Measurements from ENCODE around the gene AHDC1.

DNA sequence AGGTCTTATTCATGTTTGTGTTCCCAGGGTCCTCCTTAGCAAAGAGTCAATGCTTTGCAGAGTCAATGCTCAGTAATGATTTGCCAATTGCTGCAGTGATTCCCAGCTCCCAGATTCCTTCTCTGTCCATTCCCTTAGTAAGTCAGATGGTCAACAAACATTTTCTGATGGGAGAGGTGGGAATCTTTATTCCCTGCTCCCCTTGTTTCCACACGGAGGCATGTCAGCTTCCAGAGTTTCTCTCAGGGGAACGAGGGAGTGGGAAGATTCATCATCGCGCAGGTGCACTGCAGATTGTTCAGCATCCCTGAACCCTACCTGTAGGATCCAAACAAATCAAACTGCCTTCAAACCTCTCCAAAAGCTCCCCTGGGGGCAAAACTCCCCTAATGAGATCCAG, 7.5 kb upstream of the AHDC1 start:
- TF ChIP-seq YY1 (IDR thresholded peaks at IDR 0.05; ENCODE audit: insufficient read depth, insufficient replicate concordance, low read depth, low read length) (no peak), POLR2A (IDR thresholded peaks at IDR 0.05; ENCODE audit: insufficient read depth in 1 of 2, low read depth in 2 of 2, low read length in 2 of 2) (no peak), ZNF282 (IDR thresholded peaks at IDR 0.05; ENCODE audit: partially characterized antibody) (no peak), KDM5A (IDR thresholded peaks at IDR 0.05; ENCODE audit: borderline replicate concordance, low read length) (no peak)
- TF ChIP-seq, protein P1, sequence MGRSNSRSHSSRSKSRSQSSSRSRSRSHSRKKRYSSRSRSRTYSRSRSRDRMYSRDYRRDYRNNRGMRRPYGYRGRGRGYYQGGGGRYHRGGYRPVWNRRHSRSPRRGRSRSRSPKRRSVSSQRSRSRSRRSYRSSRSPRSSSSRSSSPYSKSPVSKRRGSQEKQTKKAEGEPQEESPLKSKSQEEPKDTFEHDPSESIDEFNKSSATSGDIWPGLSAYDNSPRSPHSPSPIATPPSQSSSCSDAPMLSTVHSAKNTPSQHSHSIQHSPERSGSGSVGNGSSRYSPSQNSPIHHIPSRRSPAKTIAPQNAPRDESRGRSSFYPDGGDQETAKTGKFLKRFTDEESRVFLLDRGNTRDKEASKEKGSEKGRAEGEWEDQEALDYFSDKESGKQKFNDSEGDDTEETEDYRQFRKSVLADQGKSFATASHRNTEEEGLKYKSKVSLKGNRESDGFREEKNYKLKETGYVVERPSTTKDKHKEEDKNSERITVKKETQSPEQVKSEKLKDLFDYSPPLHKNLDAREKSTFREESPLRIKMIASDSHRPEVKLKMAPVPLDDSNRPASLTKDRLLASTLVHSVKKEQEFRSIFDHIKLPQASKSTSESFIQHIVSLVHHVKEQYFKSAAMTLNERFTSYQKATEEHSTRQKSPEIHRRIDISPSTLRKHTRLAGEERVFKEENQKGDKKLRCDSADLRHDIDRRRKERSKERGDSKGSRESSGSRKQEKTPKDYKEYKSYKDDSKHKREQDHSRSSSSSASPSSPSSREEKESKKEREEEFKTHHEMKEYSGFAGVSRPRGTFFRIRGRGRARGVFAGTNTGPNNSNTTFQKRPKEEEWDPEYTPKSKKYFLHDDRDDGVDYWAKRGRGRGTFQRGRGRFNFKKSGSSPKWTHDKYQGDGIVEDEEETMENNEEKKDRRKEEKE (IDR thresholded peaks at IDR 0.05) = no peak
- TF ChIP-seq, protein P2, sequence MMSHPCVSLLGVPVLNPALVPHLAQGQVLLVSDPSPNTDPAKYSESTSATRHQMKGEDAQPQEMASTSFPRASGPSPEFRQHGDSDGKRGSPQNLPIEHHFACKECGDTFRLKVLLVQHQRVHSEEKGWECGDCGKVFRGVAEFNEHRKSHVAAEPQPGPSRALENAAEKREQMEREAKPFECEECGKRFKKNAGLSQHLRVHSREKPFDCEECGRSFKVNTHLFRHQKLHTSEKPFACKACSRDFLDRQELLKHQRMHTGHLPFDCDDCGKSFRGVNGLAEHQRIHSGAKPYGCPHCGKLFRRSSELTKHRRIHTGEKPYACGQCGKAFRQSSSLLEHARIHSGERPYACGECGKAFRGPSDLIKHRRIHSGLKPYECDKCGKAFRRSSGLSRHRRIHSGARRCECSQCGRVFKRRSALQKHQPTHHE (CRISPR knock-in tag; IDR thresholded peaks at IDR 0.05; ENCODE audit: borderline replicate concordance) = no peak
- TF ChIP-seq, protein P3, sequence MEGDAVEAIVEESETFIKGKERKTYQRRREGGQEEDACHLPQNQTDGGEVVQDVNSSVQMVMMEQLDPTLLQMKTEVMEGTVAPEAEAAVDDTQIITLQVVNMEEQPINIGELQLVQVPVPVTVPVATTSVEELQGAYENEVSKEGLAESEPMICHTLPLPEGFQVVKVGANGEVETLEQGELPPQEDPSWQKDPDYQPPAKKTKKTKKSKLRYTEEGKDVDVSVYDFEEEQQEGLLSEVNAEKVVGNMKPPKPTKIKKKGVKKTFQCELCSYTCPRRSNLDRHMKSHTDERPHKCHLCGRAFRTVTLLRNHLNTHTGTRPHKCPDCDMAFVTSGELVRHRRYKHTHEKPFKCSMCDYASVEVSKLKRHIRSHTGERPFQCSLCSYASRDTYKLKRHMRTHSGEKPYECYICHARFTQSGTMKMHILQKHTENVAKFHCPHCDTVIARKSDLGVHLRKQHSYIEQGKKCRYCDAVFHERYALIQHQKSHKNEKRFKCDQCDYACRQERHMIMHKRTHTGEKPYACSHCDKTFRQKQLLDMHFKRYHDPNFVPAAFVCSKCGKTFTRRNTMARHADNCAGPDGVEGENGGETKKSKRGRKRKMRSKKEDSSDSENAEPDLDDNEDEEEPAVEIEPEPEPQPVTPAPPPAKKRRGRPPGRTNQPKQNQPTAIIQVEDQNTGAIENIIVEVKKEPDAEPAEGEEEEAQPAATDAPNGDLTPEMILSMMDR (CRISPR knock-in tag; IDR thresholded peaks at IDR 0.05) = no peak

Measured in HepG2 (cell line).